WTC11 (cell line): Measurements from ENCODE around the gene GOLGA8B.
"Not testable (repeated sequence)": the region's sequence is repeated elsewhere in the genome, so short reads cannot be mapped to it uniquely, and the experiment has no call there.

Experiments used
- JAZF1 ChIP-seq: fragments of 250-450 bp; sonication (Bioruptor Pico); IDR thresholded peaks from 2 replicates; pipeline ENCODE4 v1.9.0; 2021; ENCODE audit warnings: moderate library complexity, mild to moderate bottlenecking, inconsistent platforms
- JUN ChIP-seq: sonication (generic); formaldehyde crosslinking; IDR thresholded peaks from 2 replicates; pipeline ENCODE4 v1.8.0; 2023; ENCODE audit warnings: mild to moderate bottlenecking, missing genetic modification reagents
- ZNF121 ChIP-seq: sonication (generic); formaldehyde crosslinking; IDR thresholded peaks from 2 replicates; pipeline ENCODE4 v1.8.0; 2023; ENCODE audit warnings: missing genetic modification reagents
- TF ChIP-seq, protein P1 (sequence below): fragments of 200-600 bp; IDR thresholded peaks from 2 replicates; pipeline ENCODE4 v1.8.0; 2022; ENCODE audit warnings: antibody characterized with exemption
- TF ChIP-seq, protein P2 (sequence below): sonication (generic); formaldehyde crosslinking; IDR thresholded peaks from 2 replicates; pipeline ENCODE4 v1.8.1; 2023; ENCODE audit warnings: mild to moderate bottlenecking, missing genetic modification reagents
- TF ChIP-seq, protein P3 (sequence below): sonication (generic); formaldehyde crosslinking; IDR thresholded peaks from 2 replicates; pipeline ENCODE4 v1.8.0; 2022; ENCODE audit warnings: mild to moderate bottlenecking, missing genetic modification reagents
- TF ChIP-seq, protein P4 (sequence below): sonication (generic); formaldehyde crosslinking; IDR thresholded peaks from 2 replicates; pipeline ENCODE4 v1.8.0; 2022; ENCODE audit warnings: mild to moderate bottlenecking, missing genetic modification reagents
- TF ChIP-seq, protein P5 (sequence below): sonication (generic); formaldehyde crosslinking; IDR thresholded peaks from 2 replicates; pipeline ENCODE4 v1.8.1; 2023; ENCODE audit warnings: mild to moderate bottlenecking, missing genetic modification reagents, moderate library complexity
- TF ChIP-seq, protein P6 (sequence below): sonication (generic); formaldehyde crosslinking; IDR thresholded peaks from 2 replicates; pipeline ENCODE4 v1.8.1; 2023; ENCODE audit warnings: mild to moderate bottlenecking, moderate library complexity, missing genetic modification reagents

DNA sequence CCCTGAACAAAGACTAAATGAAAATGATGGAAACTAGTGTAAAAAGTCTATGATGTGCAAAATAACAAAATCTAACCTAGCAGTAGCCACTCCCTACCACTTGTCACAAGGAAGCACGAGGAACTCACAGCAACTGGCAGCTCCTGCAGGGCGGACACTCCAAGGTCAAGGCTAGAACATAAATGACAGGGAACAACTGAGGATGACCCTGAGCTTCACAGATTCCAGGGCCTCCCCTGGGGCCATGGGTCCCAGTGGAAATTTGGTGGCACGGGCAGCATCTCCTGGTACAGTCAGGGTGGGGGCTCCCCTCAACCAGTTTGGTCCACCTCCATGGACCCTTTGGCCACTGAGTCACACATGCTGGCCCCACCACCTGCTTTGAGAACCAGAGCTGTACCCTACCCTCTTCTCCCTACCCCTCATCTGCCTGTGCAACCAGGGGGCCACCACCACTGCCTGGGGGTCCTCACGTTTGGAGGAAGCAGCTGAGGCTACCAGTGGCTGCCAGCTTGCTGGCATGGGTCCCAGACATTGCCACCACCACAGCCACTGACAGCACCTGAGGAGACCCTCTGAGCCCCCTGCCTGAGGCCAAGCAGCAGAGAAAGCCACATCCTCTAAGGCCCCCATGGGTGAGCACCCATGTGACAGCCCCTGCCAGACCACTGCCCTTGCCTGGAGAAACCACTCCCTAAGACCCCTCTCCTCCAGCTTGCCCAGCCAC, 13.6 kb downstream of the GOLGA8B start:
- TF ChIP-seq, protein P1, sequence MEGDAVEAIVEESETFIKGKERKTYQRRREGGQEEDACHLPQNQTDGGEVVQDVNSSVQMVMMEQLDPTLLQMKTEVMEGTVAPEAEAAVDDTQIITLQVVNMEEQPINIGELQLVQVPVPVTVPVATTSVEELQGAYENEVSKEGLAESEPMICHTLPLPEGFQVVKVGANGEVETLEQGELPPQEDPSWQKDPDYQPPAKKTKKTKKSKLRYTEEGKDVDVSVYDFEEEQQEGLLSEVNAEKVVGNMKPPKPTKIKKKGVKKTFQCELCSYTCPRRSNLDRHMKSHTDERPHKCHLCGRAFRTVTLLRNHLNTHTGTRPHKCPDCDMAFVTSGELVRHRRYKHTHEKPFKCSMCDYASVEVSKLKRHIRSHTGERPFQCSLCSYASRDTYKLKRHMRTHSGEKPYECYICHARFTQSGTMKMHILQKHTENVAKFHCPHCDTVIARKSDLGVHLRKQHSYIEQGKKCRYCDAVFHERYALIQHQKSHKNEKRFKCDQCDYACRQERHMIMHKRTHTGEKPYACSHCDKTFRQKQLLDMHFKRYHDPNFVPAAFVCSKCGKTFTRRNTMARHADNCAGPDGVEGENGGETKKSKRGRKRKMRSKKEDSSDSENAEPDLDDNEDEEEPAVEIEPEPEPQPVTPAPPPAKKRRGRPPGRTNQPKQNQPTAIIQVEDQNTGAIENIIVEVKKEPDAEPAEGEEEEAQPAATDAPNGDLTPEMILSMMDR: not testable (repeated sequence)
- not testable (repeated sequence) for TF ChIP-seq JAZF1 (CRISPR knock-in tag); JUN (CRISPR knock-in tag); ZNF121
- TF ChIP-seq, protein P2, sequence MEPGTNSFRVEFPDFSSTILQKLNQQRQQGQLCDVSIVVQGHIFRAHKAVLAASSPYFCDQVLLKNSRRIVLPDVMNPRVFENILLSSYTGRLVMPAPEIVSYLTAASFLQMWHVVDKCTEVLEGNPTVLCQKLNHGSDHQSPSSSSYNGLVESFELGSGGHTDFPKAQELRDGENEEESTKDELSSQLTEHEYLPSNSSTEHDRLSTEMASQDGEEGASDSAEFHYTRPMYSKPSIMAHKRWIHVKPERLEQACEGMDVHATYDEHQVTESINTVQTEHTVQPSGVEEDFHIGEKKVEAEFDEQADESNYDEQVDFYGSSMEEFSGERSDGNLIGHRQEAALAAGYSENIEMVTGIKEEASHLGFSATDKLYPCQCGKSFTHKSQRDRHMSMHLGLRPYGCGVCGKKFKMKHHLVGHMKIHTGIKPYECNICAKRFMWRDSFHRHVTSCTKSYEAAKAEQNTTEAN: not testable (repeated sequence)
- TF ChIP-seq, protein P3, sequence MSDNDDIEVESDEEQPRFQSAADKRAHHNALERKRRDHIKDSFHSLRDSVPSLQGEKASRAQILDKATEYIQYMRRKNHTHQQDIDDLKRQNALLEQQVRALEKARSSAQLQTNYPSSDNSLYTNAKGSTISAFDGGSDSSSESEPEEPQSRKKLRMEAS: not testable (repeated sequence)
- TF ChIP-seq, protein P4, sequence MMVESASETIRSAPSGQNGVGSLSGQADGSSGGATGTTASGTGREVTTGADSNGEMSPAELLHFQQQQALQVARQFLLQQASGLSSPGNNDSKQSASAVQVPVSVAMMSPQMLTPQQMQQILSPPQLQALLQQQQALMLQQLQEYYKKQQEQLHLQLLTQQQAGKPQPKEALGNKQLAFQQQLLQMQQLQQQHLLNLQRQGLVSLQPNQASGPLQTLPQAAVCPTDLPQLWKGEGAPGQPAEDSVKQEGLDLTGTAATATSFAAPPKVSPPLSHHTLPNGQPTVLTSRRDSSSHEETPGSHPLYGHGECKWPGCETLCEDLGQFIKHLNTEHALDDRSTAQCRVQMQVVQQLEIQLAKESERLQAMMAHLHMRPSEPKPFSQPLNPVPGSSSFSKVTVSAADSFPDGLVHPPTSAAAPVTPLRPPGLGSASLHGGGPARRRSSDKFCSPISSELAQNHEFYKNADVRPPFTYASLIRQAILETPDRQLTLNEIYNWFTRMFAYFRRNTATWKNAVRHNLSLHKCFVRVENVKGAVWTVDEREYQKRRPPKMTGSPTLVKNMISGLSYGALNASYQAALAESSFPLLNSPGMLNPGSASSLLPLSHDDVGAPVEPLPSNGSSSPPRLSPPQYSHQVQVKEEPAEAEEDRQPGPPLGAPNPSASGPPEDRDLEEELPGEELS (CRISPR knock-in tag): not testable (repeated sequence)
- TF ChIP-seq, protein P5, sequence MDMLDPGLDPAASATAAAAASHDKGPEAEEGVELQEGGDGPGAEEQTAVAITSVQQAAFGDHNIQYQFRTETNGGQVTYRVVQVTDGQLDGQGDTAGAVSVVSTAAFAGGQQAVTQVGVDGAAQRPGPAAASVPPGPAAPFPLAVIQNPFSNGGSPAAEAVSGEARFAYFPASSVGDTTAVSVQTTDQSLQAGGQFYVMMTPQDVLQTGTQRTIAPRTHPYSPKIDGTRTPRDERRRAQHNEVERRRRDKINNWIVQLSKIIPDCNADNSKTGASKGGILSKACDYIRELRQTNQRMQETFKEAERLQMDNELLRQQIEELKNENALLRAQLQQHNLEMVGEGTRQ (CRISPR knock-in tag): not testable (repeated sequence)
- TF ChIP-seq, protein P6, sequence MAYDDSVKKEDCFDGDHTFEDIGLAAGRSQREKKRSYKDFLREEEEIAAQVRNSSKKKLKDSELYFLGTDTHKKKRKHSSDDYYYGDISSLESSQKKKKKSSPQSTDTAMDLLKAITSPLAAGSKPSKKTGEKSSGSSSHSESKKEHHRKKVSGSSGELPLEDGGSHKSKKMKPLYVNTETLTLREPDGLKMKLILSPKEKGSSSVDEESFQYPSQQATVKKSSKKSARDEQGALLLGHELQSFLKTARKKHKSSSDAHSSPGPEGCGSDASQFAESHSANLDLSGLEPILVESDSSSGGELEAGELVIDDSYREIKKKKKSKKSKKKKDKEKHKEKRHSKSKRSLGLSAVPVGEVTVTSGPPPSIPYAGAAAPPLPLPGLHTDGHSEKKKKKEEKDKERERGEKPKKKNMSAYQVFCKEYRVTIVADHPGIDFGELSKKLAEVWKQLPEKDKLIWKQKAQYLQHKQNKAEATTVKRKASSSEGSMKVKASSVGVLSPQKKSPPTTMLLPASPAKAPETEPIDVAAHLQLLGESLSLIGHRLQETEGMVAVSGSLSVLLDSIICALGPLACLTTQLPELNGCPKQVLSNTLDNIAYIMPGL (CRISPR knock-in tag): not testable (repeated sequence)
